GM12891 (cell line): Measurements from ENCODE around the gene ZNF592. TPM values are rescaled to one million over a fixed set of nuclear protein-coding genes. Genes with fewer than 3 reads are reported as not detected.
A peak's percentile ranks its signal among the peaks of the same experiment; 100 is the strongest.

Experiments
- DNase-seq: peaks from one replicate; pipeline ENCODE4 v3.0.0; 2011; ENCODE audit warnings: low spot score; ENCODE audit not compliant: insufficient read length
- FAIRE-seq: peaks from 2 replicates; lab custom pipeline; 2011; peaks lifted over from hg19 to GRCh38; lab: Jason Lieb, UNC
- PAX5 ChIP-seq: IDR thresholded peaks from 2 replicates; pipeline ENCODE4 v1.6.1; 2011; ENCODE audit warnings: low read length, moderate library complexity, mild to moderate bottlenecking; ENCODE audit not compliant: insufficient read depth, severe bottlenecking
- POLR2A ChIP-seq: IDR thresholded peaks from 2 replicates; pipeline ENCODE4 v1.6.1; 2011; ENCODE audit warnings: low read depth, low read length, control low read depth
- POLR2AphosphoS5 ChIP-seq: IDR thresholded peaks from 2 replicates; pipeline ENCODE4 v1.6.1; 2011; ENCODE audit warnings: low read depth, low read length, control low read depth
- POU2F2 ChIP-seq: IDR thresholded peaks from 2 replicates; pipeline ENCODE4 v1.6.1; 2011; ENCODE audit warnings: low read depth, mild to moderate bottlenecking, control low read depth, low read length, moderate library complexity
- SPI1 ChIP-seq: IDR thresholded peaks from 2 replicates; pipeline ENCODE4 v1.6.1; 2011; ENCODE audit warnings: low read depth, low read length, control low read depth
- TAF1 ChIP-seq: IDR thresholded peaks from 2 replicates; pipeline ENCODE4 v1.6.1; 2011; ENCODE audit warnings: low read depth, low read length, control low read depth
- polyA plus RNA-seq: library from polyadenylated mRNA; unstranded; fragments of >200 nt; gene quantifications from one replicate; pipeline ENCODE4 v1.2.1, GENCODE V29; 2012; ENCODE audit warnings: low read depth, missing spikeins, inconsistent platforms; ENCODE audit not compliant: missing spikeins

Gene ZNF592, protein sequence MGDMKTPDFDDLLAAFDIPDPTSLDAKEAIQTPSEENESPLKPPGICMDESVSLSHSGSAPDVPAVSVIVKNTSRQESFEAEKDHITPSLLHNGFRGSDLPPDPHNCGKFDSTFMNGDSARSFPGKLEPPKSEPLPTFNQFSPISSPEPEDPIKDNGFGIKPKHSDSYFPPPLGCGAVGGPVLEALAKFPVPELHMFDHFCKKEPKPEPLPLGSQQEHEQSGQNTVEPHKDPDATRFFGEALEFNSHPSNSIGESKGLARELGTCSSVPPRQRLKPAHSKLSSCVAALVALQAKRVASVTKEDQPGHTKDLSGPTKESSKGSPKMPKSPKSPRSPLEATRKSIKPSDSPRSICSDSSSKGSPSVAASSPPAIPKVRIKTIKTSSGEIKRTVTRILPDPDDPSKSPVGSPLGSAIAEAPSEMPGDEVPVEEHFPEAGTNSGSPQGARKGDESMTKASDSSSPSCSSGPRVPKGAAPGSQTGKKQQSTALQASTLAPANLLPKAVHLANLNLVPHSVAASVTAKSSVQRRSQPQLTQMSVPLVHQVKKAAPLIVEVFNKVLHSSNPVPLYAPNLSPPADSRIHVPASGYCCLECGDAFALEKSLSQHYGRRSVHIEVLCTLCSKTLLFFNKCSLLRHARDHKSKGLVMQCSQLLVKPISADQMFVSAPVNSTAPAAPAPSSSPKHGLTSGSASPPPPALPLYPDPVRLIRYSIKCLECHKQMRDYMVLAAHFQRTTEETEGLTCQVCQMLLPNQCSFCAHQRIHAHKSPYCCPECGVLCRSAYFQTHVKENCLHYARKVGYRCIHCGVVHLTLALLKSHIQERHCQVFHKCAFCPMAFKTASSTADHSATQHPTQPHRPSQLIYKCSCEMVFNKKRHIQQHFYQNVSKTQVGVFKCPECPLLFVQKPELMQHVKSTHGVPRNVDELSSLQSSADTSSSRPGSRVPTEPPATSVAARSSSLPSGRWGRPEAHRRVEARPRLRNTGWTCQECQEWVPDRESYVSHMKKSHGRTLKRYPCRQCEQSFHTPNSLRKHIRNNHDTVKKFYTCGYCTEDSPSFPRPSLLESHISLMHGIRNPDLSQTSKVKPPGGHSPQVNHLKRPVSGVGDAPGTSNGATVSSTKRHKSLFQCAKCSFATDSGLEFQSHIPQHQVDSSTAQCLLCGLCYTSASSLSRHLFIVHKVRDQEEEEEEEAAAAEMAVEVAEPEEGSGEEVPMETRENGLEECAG (N-terminal part only)
- 7.1 TPM for polyA plus RNA-seq

DNA sequence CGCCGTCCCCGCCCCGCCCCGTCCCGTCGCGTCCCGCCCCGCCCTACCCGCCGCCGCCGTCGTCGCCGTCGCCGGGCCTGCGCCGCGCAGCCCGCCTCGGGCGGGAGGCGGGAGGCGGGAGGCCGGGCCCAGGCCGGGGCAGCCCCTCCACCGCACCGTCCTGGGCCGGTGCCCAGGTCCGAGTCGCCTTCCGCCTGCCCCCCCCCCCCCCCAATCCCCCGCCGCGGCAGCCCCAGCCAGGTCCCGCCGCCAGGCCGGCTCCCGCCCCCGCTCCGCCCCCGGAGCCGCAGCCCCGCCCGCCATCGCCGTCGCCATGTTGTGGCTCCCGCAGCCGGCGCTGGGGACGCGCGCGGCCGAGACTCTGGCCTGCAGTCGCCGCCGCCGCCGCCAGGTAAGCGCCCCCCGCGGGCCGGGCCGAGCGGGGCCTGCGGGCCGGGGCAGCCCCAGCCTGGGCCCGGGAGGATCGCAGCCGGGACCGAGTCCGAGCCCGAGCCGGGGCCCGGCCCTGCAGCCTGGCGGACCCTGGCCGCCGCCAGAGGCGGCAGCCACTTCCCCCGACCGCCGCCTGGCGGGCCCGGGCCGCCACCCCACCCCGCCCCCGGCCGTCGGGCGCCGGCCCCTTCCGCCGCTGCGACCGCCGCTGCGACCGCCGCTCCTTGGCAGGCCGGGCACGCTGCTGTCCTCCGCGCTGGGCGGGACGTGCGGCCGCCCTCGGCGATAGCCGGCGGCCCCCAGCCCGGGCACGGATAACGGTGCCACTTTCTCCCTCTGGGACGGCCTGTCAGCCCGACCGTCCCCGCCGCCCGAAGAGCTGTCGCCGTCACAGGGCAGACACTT, at the start of gene ZNF592:
Gene ZNF592, plus strand, starts transcription at position 319 of the 837 bp plus-strand sequence. CDS start 34,084 bp downstream, outside the sequence.
- peak; percentile 66 for FAIRE-seq
- DNase-seq: peak; percentile 61
- no peak for TF ChIP-seq TAF1
- no peak for TF ChIP-seq PAX5
- no peak for TF ChIP-seq SPI1
- 0 out of 2 replicates have a peak, but pooled peaks have one; percentile 41 for TF ChIP-seq POLR2A
- no peak for TF ChIP-seq POLR2AphosphoS5

DNA sequence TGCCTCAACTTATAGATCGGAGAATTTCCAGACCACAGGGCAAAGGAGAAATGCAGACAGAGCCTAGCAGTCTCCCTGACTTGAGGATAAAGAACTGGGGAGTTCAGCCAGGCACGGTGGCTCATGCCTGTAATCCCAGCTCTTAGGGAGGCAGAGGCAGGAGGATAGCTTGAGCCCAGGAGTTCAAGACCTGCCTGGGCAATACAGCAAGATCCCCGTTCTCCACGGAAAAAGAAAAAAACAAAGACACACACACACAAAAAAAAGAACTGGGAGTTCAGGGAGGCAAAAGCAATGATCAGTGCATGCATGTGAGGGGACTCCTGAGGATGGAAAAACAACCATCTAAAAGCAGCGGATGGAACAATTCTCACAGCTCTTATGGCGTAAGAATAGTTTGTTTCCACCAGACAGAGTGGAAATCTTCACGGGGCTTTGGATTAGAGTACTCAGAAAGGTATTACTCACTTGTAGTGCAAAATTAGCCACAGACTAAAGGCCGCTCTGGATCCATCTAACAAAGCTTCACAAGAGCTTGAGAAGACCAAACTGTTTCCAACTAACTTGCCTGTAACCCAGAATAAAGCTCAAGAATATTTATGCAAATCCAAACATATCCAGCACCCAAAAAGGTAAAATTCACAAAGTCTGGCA, 48.7 kb upstream of the ZNF592 start:
- FAIRE-seq: no peak
- TF ChIP-seq SPI1: no peak
- TF ChIP-seq TAF1: no peak
- no peak for TF ChIP-seq POLR2AphosphoS5
- no peak for TF ChIP-seq POU2F2
- TF ChIP-seq POLR2A: no peak
- no peak for DNase-seq

- FAIRE-seq (no peak), DNase-seq (no peak)
- TF ChIP-seq SPI1 (no peak), TAF1 (no peak), PAX5 (no peak), POLR2AphosphoS5 (no peak), POLR2A (no peak), POU2F2 (no peak)
These were observed 45.4 kb upstream of the ZNF592 start for GRCh38 chr15:84702961-84703482.

- DNase-seq: no peak
- TF ChIP-seq SPI1 (no peak), TAF1 (no peak), POLR2A (no peak), PAX5 (no peak)
- FAIRE-seq: no peak
These were observed 44.6 kb upstream of the ZNF592 start for GRCh38 chr15:84703808-84704207.

- DNase-seq: no peak
- FAIRE-seq: no peak
- TF ChIP-seq POLR2AphosphoS5: no peak
- no peak for TF ChIP-seq POU2F2
- TF ChIP-seq SPI1: no peak
- TF ChIP-seq PAX5: no peak
- TF ChIP-seq TAF1: no peak
- TF ChIP-seq POLR2A: no peak
These were observed 34.0 kb upstream of the ZNF592 start for GRCh38 chr15:84714372-84714771.

DNA sequence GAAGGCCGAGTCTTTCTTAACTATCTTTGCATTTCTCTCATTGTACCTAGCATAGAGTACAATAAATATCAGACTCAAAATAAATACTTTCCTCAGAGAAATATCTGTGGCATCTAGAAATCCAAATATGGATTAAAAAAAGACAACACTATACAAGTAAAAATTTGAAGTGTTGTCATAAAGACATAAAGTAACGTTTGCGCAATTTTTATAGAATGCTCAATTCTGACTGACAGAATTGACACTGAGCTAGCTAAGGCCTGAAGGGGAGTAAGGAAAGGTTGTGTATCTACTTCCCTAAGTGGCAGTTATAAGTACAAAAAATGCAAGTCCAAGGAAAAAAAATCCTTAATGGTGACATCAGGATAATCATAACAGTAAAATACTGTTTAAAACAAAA, 33.6 kb upstream of the ZNF592 start:
- FAIRE-seq (no peak), DNase-seq (no peak)

DNA sequence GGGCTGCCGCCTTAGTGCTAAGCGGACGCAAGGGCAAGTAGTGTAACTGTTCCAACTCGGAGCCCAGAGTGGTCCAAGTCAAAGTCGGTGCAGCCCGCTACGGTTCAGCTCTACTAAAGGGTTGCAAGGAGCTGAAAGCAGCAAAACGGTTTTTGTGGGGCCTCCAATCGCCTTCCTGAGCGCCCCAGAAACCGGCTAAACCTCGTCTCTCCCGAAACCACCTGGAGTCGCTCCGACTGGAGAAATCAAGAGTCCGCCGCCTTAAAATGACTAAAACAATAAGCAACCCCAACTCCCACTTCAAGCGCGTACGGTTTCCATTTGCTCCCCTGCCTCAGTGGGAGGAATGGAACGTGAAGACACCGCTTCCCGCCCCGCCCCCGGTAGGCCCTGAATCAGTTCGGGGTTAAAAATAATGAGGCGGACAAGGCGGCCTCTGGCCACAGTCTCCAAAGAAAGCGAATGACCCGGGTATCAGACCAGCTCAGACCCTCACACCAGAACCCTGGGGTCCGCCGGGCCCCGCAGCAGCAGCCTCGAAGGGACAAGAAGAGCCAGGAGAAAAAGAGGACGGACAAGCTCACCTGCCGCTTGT, 32.9 kb upstream of the ZNF592 start:
- no peak for DNase-seq
- no peak for FAIRE-seq
- TF ChIP-seq SPI1 (no peak), POLR2A (no peak), POLR2AphosphoS5 (no peak), PAX5 (no peak), TAF1 (no peak), POU2F2 (no peak)

More for the DNA sequence above, 33.6 kb upstream of the ZNF592 start:
- TF ChIP-seq POLR2A: no peak
- no peak for TF ChIP-seq POLR2AphosphoS5
- TF ChIP-seq SPI1: no peak

- DNase-seq: peak; percentile 79
- TF ChIP-seq SPI1: peak; percentile 71
- peak; percentile 89 for TF ChIP-seq POLR2AphosphoS5
- TF ChIP-seq PAX5: no peak
- peak; percentile 94 for TF ChIP-seq POLR2A
- TF ChIP-seq POU2F2: 0 out of 2 replicates have a peak, but pooled peaks have one; percentile 15
- TF ChIP-seq TAF1: peak; percentile 80
- FAIRE-seq: peak; percentile 99
These were observed 32.2 kb upstream of the ZNF592 start, which contains the start of gene SEC11A for GRCh38 chr15:84716036-84716732. SEC11A (minus strand) TSS chr15:84716139; CDS start chr15:84716075, 64 bp downstream.
